GM21423 (cell line): Measurements from ENCODE around the gene REM2.
"Not testable (repeated sequence)": the region's sequence is repeated elsewhere in the genome, so short reads cannot be mapped to it uniquely, and the experiment has no call there.

Source experiments
- ATAC-seq: cut with Tn5 transposase; IDR thresholded peaks from one replicate; pipeline ENCODE4 v1.9.1; 2021; ENCODE audit warnings: mild to moderate bottlenecking, moderate library complexity; ENCODE audit not compliant: unreplicated experiment

The REM2 gene

DNA sequence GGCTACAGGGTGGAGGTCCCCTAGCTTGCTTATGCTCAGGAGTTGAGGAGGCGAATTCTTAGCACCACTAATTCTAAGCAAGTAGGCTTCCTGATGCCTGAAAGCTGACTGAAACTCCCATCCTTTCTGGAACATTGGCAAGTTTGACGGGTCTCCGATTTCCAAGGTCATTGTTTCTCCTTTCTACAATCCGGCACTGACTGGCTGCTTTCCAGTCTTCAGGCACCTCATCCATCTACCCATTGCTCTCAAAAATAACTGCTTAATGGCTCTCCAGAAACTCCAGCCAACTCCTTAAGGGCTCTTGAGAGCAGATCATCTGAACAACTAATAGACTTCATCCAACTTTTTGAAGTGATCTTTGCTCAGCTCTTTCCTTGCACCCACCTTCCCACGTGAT is 13.3 kb downstream of the REM2 start:
- no peak for ATAC-seq

DNA sequence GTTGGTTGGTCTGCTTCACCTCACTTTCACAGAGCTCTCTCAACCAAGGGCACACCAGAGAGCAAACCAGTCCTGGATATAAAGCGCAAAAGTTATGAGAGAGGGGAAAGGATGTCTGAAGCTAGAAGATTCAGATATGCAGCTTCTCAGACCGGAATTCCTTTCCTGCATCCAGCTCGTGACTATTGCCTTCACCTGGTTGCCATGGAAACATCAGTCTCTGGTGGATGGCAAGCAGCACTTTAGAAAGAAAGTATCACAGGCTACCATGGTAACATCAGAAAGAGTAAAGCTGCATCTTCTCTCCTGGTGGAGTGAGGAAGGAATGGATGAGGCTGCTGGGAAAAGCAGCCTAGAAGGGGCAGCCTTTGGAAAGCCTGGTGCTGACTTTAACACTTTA is 13.7 kb downstream of the REM2 start:
- no peak for ATAC-seq

DNA sequence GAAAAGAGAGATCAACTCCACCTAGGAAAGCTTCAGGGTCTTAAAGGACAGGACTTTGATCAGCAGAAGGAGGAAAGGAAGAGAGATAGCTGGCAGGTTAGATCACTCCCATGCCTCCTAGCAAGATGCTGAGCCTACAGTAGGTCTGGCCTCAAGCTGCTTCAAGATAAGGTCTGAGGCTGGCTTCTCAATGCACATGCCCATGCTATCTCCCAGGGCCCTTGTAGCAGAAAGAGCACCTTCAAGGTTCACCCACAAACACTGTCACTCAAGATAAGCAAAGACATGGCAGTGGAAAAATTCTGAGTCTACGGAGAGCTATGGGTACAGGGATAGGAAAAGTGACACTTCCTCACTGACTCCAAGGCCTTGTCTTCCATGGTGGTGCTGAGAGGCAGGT is 14.3 kb downstream of the REM2 start:
- no peak for ATAC-seq

DNA sequence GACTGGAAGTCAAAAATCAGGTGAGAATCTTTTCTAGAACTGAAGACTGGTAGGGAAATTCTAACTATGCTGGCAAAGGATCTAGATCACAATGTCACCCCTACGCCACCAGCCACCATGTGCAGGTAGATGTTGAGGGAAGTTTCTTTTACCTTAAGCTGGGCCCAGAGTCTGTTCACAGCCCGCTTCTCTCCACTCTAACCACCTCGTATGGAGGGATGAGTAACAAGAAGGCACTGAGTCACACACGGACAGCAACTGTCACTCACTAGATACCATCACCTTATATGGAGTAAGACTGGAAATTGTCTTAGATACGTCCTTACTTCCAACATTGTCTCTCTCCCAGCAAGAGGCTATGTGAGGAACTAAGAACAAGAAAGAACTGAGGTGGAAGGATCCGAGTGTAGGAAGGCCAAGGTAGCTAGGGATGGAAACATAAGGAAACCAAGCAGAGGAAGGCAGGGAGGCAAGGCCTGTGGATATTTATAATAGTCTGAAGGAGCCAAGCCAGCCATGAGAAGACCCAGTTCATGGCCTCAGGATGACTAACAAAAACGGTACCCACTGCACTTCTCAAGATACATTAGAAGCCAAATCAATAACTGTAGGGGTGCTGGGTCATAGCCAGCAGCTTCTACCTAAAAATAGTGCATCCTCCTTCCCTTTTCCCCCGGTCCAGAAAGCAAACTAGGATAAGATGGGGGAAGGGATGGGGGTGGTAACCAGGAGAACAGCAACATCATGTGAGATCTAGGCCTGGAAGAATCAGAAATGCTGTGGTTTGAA is 15.5 kb downstream of the REM2 start:
- ATAC-seq: no peak

DNA sequence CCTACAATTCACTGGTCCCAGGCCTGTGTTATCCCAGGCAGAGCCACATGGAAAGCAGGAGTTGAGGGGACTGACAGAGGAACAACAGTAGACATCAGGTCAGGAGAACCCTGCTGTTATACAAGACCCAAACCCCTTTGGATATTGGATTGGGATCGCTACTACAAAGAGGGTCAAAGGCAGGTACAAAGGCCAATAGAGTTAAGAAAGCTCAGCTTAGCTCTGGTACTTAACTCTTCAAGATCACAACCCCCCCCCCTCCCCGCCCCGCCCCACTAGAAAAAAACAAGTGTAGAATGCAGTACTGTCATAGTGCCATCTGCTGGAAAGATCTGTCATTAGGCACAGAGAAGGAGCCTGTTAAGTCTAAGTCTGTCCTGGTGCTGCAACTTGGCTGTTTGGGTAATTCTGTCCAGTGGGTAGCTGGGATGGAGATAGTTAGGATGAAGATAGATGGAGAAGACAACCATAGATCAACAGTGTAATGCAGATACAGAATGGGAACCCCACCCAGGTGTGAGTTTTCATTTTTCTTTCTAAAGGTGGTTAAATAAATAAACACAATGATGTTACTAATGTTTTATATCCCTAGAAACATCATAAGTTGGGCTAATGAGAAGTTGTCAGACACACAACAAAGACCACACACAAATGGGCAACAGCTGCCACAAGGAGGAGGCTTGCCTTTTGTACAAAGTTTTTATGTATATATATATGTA is 17.2 kb downstream of the REM2 start:
- ATAC-seq: peak; percentile 44

DNA sequence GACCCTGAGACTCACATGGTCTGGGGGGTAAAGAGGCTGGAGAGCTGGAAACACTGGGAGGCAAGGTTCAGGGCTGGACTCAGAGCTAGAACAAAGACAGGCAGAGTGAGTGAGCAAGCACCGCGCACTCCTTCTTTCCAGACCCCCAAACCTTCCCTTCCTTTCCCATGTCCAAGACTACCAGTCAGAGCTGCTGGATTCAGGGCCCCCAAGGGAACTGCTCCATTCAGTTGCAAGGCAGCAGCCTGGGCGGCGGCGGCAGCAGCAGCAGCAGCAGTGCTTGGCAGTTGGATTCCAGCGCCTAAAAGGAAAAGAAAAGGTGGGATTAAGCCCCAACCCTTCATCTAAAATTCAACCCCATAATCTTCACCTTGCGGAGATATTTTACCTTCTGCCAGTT is 18.8 kb downstream of the REM2 start:
- no peak for ATAC-seq

DNA sequence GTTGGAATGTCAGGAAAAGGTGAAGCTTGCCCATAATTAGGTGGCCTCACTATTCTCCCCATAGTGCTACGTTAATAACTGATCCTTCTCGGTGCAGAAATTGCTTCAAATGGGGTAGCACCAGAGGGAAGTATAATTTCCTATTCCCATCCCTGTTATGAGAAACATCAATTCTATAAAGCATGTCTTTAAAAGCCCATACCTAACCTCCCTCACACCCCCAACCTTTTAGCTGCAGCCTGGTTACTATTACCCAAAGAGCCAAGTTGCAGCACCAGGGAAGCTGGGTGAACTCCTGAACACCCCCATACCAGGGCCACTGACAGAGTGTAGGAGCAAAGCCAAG is 20.7 kb downstream of the REM2 start:
- ATAC-seq: no peak

DNA sequence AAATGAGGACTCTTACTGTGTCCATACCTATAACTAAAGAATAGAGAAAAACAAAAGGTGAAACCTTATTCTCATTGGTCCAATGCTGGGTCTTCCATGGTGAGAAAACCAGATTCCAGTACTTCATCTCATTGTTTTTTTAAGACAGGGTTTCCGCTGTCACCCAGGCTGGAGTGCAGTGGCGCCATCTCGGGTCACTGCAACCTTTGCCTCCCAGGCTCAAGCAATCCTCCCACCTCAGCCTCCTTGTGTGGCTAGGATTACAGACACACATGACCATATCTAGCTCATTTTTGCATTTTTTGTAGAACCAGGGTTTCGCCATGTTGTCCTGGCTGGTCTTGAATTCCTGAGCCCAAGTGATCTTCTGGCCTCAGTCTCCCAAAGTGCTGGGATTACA is 22.6 kb downstream of the REM2 start:
- no peak for ATAC-seq

DNA sequence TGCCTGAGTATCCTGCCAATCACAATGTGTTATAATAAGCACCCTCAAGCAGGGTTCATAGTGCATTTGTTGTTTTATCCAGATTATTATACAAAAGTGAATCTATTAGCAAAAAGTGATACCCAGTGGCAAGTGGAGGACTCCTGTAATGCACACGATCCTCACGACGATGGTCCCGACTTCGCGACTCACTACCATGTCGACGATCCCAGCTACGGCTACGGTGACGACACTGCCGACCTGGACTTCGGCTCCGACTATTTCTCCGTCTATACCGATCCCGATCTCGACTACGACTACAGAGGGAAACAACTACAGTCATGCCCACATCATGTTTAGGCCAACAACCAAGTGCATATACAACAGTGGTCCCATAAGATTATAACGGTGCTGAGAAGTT is 23.1 kb downstream of the REM2 start:
- no peak for ATAC-seq

DNA sequence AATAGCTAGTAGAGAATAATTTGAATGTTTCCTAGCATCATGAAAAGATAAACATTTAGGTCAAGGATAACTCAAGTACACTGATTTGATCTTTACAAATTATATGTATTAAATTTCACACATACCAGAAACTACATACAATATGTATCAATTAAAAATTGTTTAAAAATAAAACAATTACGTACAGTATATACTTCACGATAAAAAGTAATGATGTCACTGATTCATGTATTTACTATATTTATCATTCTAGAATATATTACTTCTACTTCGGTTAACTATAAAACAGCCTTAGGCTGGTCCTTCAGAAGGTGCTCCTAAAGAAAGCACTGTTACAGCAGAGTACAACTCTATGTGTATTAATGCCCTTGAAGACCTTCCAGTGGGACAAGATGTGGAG is 24.4 kb downstream of the REM2 start:
- ATAC-seq: no peak

DNA sequence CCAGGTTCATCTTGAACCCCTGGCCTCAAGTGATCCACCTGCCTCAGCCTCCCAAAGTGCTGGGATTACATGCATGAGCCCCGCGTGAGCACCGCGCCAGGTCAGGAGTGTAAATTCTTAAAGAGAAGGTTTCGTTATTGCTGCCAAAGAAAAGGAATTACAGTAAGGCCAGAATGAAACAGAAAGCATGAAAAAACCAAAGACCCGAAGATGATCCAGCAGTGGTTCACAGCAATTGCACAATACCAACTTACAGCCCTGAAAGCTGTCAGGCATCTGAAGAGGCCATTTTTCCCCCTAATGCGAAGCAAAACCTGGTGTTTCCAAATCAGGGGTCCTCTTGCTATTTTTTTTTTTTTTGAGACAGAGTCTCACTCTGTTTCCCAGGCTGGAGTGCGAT is 25.6 kb downstream of the REM2 start:
- ATAC-seq: no peak

DNA sequence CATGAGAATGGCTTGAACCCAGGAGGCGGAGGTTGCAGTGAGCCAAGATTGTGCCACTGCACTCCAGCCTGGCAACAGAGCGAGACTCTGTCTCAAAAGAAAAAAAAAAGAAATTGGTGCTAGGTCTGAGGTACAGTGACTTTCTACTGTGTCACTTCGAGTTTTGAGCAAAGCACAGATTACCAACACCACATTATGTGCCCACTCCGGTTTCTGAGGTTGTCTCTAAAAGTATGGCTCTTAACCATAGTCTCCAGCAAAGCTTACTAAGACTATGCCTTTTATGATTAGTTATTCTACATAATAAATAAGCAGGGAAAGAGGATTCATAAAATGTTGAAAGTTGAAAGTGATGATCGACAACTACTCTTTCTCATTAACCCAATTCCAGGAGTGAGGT is 27.9 kb downstream of the REM2 start:
- ATAC-seq: no peak

DNA sequence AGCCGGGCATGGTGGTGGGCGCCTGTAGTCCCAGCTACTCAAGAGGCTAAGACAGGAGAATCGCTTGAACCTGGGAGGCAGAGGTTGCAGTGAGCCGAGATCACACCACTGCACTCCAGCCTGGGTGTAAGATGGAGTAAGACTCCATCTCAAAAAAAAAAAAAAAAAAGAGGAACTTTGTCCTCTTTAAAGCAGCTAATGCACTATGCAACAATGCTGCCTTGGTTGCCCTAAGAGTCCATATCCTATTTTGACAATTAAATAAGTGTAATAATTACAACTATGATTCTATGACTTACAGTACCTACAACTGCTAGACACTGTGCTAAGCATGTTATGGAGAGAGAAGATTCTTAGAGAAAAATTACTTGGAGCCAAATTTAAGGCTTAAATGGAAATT is 31.8 kb downstream of the REM2 start:
- ATAC-seq: not testable (repeated sequence)

DNA sequence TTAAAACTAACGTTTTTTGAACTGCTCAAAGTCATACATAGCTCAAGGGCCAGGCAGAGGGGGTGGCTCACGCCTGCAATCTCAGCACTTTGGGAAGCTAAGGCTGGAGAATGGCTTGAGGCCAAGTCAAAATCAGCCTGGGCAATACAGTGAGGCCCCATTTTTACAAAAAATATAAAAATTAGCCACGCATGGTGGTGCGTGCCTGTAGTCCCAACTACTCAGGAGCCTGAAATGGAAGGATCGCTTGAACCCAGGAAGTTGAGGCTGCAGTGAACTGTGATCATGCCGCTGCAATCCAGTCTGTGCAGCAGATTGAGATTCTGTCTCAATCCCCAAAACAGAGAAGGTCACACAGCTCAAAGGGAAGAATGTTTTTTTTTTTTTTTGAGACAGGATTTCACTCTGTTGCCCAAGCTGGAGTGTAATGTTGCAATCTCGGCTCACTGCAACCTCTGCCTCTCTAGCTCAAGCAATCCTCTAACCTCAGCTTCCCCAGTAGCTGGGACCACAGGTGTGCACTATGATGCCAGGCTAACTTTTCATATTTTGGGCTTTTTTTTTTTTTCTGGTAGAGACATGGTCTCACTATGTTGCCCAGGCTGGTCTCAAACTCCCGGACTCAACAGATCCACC is 33.0 kb downstream of the REM2 start:
- no peak for ATAC-seq

DNA sequence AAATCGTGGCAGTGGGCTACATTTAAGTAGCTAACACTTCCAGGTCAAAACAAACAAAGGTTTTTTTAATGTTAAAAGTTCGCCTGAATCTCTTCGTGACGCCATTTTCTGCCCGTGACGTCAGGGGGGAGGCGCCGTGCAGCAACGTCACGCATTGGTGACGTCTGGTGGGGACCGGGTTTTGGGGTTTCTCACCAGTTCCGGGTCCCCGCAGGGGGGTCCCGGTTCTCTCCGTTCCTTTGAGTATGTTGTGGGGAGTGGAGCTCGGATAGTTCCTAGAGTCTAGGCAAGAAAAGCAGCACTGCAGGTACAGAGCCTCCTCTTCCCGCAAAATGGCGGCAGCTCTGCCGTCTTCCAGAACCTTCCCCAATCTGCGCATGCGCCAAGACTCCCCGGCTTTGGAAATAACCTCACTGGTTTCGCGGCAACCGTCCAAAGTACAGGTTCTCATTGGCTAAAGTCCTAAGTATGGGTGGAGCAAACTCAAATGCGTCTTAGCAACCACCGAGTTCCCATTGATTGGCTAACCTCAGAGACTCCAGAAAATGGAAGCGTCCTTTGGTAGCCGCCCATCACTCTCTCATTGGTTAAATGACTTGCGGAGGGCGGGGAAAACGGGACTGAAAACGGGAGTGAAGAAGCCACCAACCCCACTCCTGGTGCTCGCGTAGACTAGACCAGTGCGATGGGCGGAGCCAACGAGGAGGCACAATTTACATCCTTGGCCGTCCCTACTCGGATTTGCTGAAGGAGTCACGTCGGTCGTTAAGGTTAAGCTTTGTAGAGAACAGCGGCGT is 36.0 kb downstream of the REM2 start, which contains the start of gene RBM23:
RBM23 (minus strand) TSS at position 346 of the 797 bp plus-strand sequence.
- peak; percentile 90 for ATAC-seq

DNA sequence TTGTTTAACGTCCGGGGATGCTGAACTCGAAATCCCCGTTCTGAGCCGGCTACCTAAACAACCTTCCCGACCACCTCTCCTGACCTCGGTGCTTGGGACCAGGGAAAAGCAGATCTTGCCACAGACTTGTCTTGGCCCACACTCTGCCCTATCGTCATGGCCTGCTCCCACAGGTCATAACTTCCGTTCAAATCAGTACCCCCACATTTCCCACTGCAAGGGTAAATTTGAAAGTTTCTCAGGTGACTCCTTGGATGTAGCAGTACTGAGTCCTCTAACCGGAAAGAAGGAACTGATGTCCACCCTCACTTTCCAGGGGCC is 36.5 kb downstream of the REM2 start:
- peak; percentile 8 for ATAC-seq

DNA sequence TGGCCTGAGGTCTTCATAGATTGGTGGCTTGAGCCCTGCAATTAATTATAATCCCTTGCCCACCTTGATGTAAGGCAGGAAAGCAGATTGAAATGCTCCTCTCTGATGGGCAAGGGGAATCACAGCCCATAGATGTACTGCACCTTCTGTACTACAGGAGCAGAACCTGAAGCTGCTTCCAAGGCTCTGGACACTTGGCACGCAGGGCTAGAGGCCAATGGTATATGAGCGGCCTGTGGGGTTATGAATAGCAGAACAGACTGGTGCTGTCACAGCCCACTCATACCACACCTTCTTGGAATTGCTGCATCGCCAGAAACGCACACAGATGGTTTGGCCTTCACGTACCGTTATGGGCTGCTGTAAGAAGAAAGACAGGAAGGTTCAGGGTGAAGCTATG is 37.7 kb downstream of the REM2 start:
- ATAC-seq: no peak

DNA sequence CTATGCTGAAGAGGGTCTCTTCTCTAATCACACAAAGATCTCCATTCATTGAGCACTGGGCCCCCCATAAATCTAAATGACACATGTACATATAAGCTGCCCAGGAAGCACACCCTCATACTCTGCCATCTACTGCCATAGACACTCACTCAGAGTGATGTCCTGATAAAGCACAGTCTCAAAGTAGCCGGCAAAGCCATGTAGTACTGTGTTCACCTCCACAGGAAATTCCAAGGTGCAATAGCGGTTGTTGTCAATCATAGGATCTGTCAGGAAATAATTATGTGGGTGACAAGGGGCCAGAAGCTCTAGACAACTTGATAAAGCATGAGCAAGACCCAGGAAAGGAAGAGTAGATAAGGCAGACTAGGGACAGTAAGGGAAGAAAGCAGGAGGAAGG is 39.3 kb downstream of the REM2 start:
- ATAC-seq: no peak

DNA sequence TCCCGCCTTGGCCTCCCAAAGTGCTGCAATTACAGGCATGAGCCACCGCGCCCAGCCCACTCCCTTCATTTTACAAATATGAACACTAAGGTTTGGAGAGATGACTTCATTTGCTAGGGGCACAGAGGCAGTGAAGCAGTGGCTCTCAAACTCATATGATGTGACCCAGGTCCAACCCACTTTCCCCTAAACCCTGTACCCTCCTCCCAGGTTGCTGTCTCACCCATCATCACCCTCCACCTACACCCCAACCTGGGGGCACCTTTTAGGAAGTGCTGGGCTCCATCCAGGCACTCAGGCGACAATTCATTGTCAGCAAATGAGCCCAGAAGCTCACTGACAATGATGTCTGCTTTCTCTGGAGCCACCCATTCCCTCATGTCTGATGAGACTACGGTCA is 40.7 kb downstream of the REM2 start:
- no peak for ATAC-seq

DNA sequence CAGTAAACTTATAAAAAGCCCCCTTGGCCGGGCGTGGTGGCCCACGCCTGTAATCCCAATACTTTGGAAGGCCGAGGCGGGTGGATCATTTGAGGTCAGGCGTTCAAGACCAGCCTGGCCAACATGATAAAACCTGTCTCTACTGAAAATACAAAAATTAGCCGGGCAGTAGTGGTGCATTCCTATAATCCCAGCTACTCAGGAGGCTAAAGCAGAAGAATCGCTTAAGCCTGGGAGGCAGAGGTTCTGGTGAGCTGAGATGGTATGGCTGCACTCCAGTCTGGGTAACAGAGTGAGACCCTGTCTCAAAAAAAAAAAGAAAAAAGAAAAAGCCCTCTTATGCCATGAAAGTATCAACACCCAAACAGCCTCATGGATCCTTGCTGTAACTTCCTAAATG is 42.5 kb downstream of the REM2 start:
- ATAC-seq: no peak

DNA sequence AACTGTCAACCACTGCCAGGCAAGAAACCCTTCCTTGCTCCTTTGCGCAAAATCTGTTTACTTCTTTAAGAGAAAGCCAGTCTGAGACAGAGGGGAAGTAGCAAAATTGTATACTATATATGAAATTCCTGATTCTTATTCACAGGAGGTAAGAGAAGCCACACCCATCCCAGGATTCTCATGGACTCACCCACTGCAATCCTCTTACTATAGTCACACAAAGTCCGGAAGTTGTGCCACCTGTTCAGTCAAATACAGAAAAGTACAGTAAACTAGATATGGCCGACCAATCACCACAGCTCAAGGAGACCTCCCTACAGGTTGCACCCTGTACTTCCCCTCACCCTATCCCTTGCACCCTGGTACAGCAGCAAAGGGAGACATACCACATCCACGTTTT is 43.3 kb downstream of the REM2 start:
- no peak for ATAC-seq
